ENCODE measurements around the gene INSC. TPM values are rescaled to one million over a fixed set of nuclear protein-coding genes. Genes with fewer than 3 reads are reported as not detected.
"Not testable (repeated sequence)": the region's sequence is repeated elsewhere in the genome, so short reads cannot be mapped to it uniquely, and the experiment has no call there.

INSC gene
- total RNA-seq, result 0.28 TPM in 1 of 2 replicates, not detected in the other

- DNase-seq (ENCODE audit: low read depth, low spot score), result no peak
Measured at GRCh38 chr11:15114501-15115475, at the start of gene INSC. Gene INSC, plus strand, starts transcription at chr11:15114923. Its CDS starts 34,252 bp downstream, at chr11:15149175.

- DNase-seq (ENCODE audit: low read depth, low spot score), result not testable (repeated sequence)
Measured at GRCh38 chr11:15069751-15070150, 45.0 kb upstream of the INSC start.

- no peak for DNase-seq (ENCODE audit: low read depth, low spot score)
Measured at GRCh38 chr11:15071556-15072255, 43.0 kb upstream of the INSC start.

GRCh38 chr11:15072551-15073143, 42.1 kb upstream of the INSC start:
- no peak for DNase-seq (ENCODE audit: low read depth, low spot score)

GRCh38 chr11:15073361-15074205, 41.1 kb upstream of the INSC start, which contains the start of gene CALCB:
Gene CALCB, plus strand, starts transcription at chr11:15073593. Its CDS starts 1,126 bp downstream, at chr11:15074719.
- DNase-seq (ENCODE audit: low read depth, low spot score), result no peak

GRCh38 chr11:15074206-15075161, 40.2 kb upstream of the INSC start:
- no peak for DNase-seq (ENCODE audit: low read depth, low spot score)

- DNase-seq (ENCODE audit: low read depth, low spot score), result no peak
Measured at GRCh38 chr11:15075162-15075526, 39.6 kb upstream of the INSC start.

- DNase-seq (ENCODE audit: low read depth, low spot score), result no peak
Measured at GRCh38 chr11:15091175-15091574, 23.5 kb upstream of the INSC start.

GRCh38 chr11:15091625-15092024, 23.1 kb upstream of the INSC start:
- no peak for DNase-seq (ENCODE audit: low read depth, low spot score)

GRCh38 chr11:15093432-15093831, 21.3 kb upstream of the INSC start:
- no peak for DNase-seq (ENCODE audit: low read depth, low spot score)

- DNase-seq (ENCODE audit: low read depth, low spot score), result no peak
Measured at GRCh38 chr11:15095736-15096228, 18.9 kb upstream of the INSC start.

- DNase-seq (ENCODE audit: low read depth, low spot score), result no peak
Measured at GRCh38 chr11:15097411-15097810, 17.3 kb upstream of the INSC start.

GRCh38 chr11:15099267-15099666, 15.5 kb upstream of the INSC start:
- no peak for DNase-seq (ENCODE audit: low read depth, low spot score)

- peak; percentile 11 for DNase-seq (ENCODE audit: low read depth, low spot score)
Measured at GRCh38 chr11:15101072-15101709, 13.5 kb upstream of the INSC start.

- DNase-seq (ENCODE audit: low read depth, low spot score), result no peak
Measured at GRCh38 chr11:15104166-15104565, 10.6 kb upstream of the INSC start.

GRCh38 chr11:15106201-15106965, 8.3 kb upstream of the INSC start:
- no peak for DNase-seq (ENCODE audit: low read depth, low spot score)

GRCh38 chr11:15107730-15108515, 6.8 kb upstream of the INSC start:
- no peak for DNase-seq (ENCODE audit: low read depth, low spot score)
